K562 (cell line): ENCODE data around the gene WNT3. TPM values are rescaled to one million over a fixed set of nuclear protein-coding genes. Genes with fewer than 3 reads are reported as not detected.

ENCODE experiments used
- ATAC-seq: fragments of 200-7000 bp; cut with Tn5 transposase; 3 replicates; pipeline ENCODE4 v1.9.1; 2020; ENCODE audit warnings: moderate library complexity
- BruUV-seq: library from RNA; stranded (reverse); fragments of 400-500 nt; replicated peaks from 2 replicates; lab custom pipeline; 2021; lab: Mats Ljungman, UMichigan
- CTCF ChIA-PET: fragments of 300-600 bp; formaldehyde crosslinking; extraction: SDS; loops from one replicate; lab custom pipeline; 2021; ENCODE audit warnings: low intra/inter-chr PET ratio; lab: Yijun Ruan, JAX
- POLR2A ChIA-PET: fragments of 300-600, 350-650 bp; sonication (Branson Sonifier 250); formaldehyde crosslinking; extraction: SDS; loops from one replicate; lab custom pipeline; 2021; ENCODE audit warnings: antibody characterized with exemption, inconsistent platforms; lab: Yijun Ruan, JAX
- DNase-seq, 4 experiments: peaks; one replicate each; pipeline versions ENCODE4 v3.0.0 to v3.0.0-alpha.2; 2011 to 2018; ENCODE audit warnings: low spot score in 3 of 4, mixed read lengths in 3 of 4; ENCODE audit errors: extremely low read depth in 1 of 4
- FAIRE-seq: peaks from 2 replicates; lab custom pipeline; 2011; peaks lifted over from hg19 to GRCh38; lab: Jason Lieb, UNC
- H2AFZ ChIP-seq: 2 replicates; pipeline ENCODE4 v1.6.0; 2011; ENCODE audit warnings: low read depth, low read length, control low read depth, inconsistent platforms
- H3K27ac ChIP-seq: fragments of 200-600 bp; 3 replicates; pipeline ENCODE4 v1.8.0; 2011; ENCODE audit warnings: low read depth, mild to moderate bottlenecking, control low read depth, inconsistent platforms, low read length, moderate library complexity, mixed read lengths; ENCODE audit errors: extremely low read depth
- H3K27me3 ChIP-seq, 2 experiments: fragments of 300-600 bp in 1 of 2; 2 replicates in 1 of 2; 3 replicates in 1 of 2; pipeline versions ENCODE4 v1.6.0 to v1.8.0; 2011; ENCODE audit warnings: inconsistent platforms in 2 of 2, low read length in 2 of 2, mild to moderate bottlenecking in 1 of 2, mixed read lengths in 1 of 2, moderate library complexity in 1 of 2; ENCODE audit not compliant: control insufficient read depth in 2 of 2, insufficient read depth in 2 of 2
- H3K36me3 ChIP-seq: fragments of 300-600 bp; 3 replicates; pipeline ENCODE4 v1.8.0; 2011; ENCODE audit warnings: mild to moderate bottlenecking, low read length, inconsistent platforms; ENCODE audit not compliant: control insufficient read depth, insufficient read depth
- H3K4me1 ChIP-seq, 2 experiments: fragments of 200-600 bp in 1 of 2; replicated peaks in 1 of 2; 2 replicates in 1 of 2; 3 replicates in 1 of 2; pipeline versions ENCODE4 v1.5.1 to v1.8.0; 2011; ENCODE audit warnings: inconsistent platforms in 2 of 2, low read length in 2 of 2, mild to moderate bottlenecking in 1 of 2, mixed read lengths in 1 of 2, moderate library complexity in 1 of 2; ENCODE audit not compliant: control insufficient read depth in 2 of 2, insufficient read depth in 2 of 2
- H3K4me2 ChIP-seq: 2 replicates; pipeline ENCODE4 v1.6.1; 2011; ENCODE audit warnings: low read length, control low read depth, inconsistent platforms, mixed read lengths; ENCODE audit not compliant: insufficient read depth
- H3K4me3 ChIP-seq: fragments of 200-600 bp; sonication (generic), shearing (Covaris generic); 2 replicates; pipeline ENCODE4 v1.5.1; 2016; ENCODE audit warnings: control low read depth, inconsistent platforms
- H3K79me2 ChIP-seq: fragments of 200-600 bp; 3 replicates; pipeline ENCODE4 v1.8.0; 2011; ENCODE audit warnings: low read length, inconsistent platforms; ENCODE audit not compliant: control insufficient read depth, insufficient read depth
- H3K9ac ChIP-seq, 2 experiments: 2 replicates each; pipeline versions ENCODE4 v1.6.0 to v1.6.1; 2011; ENCODE audit warnings: low read depth in 2 of 2, low read length in 2 of 2, control low read depth in 1 of 2, inconsistent platforms in 1 of 2, mild to moderate bottlenecking in 1 of 2, mixed read lengths in 1 of 2; ENCODE audit not compliant: insufficient read depth in 1 of 2
- H3K9me1 ChIP-seq: one replicate; pipeline ENCODE4 v1.6.0; 2011; ENCODE audit warnings: inconsistent platforms, mild to moderate bottlenecking, low read length, moderate library complexity; ENCODE audit not compliant: control insufficient read depth, insufficient read depth
- H3K9me3 ChIP-seq: replicated peaks from 2 replicates; pipeline ENCODE4 v1.5.1; 2011; ENCODE audit warnings: low read depth, low read length, inconsistent platforms; ENCODE audit not compliant: control insufficient read depth, insufficient read depth
- H4K20me1 ChIP-seq: replicated peaks from 2 replicates; pipeline ENCODE4 v1.6.1; 2011; ENCODE audit warnings: low read length, inconsistent platforms, mixed read lengths; ENCODE audit not compliant: control insufficient read depth, insufficient read depth
- HDAC3 ChIP-seq: fragments of 450-650 bp; IDR thresholded peaks from 2 replicates; pipeline ENCODE4 v1.6.1; 2018; ENCODE audit warnings: borderline replicate concordance, mild to moderate bottlenecking, moderate library complexity; ENCODE audit not compliant: partially characterized antibody
- HMG20A ChIP-seq: fragments of 450-650 bp; formaldehyde crosslinking; conservative IDR thresholded peaks from 2 replicates; pipeline ENCODE4 v1.4.0; 2020; ENCODE audit warnings: mild to moderate bottlenecking, mixed read lengths
- PML ChIP-seq: IDR thresholded peaks from 2 replicates; pipeline ENCODE4 v1.6.1; 2012; ENCODE audit warnings: low read length, inconsistent platforms
- SP1 ChIP-seq: sonication (generic); formaldehyde crosslinking; IDR thresholded peaks from 2 replicates; pipeline ENCODE4 v1.8.1; 2022; ENCODE audit warnings: mild to moderate bottlenecking, missing genetic modification reagents
- ZNF143 ChIP-seq: sonication (generic); formaldehyde crosslinking; IDR thresholded peaks from 2 replicates; pipeline ENCODE4 v1.9.0; 2022; ENCODE audit warnings: mild to moderate bottlenecking, missing genetic modification reagents
- ZNF212 ChIP-seq: fragments of 450-650 bp; formaldehyde crosslinking; IDR thresholded peaks from 2 replicates; pipeline ENCODE4 v1.4.0; 2020; ENCODE audit warnings: mild to moderate bottlenecking
- ZNF232 ChIP-seq: sonication (generic); formaldehyde crosslinking; IDR thresholded peaks from 2 replicates; pipeline ENCODE4 v1.8.0; 2022; ENCODE audit warnings: mild to moderate bottlenecking, missing genetic modification reagents
- ZNF347 ChIP-seq: fragments of 450-650 bp; formaldehyde crosslinking; IDR thresholded peaks from 2 replicates; pipeline ENCODE4 v1.4.0; 2020; ENCODE audit warnings: low read depth, mild to moderate bottlenecking, moderate library complexity
- WGBS: fragments of 100-300 bp; shearing (Covaris generic); methylation state at CpG from one replicate; pipeline ENCODE4 v1.1.6; 2016; ENCODE audit warnings: low coverage, mixed read lengths; ENCODE audit not compliant: insufficient coverage; ENCODE audit errors: missing lambda C conversion rate; 5-methylcytosine and 5-hydroxymethylcytosine counted together
- in situ Hi-C: fragments of 300-500 bp; cut with MboI; formaldehyde crosslinking; loops from 4 replicates; pipeline ENCODE4 v1.15.0; 2018; ENCODE audit warnings: inconsistent platforms, mixed read lengths
- intact Hi-C: fragments of 100-400 bp; cut with micrococcal nuclease; formaldehyde crosslinking; loops from 2 replicates; pipeline ENCODE4 v1.14.2; 2022
- polyA plus RNA-seq, 8 experiments: library from polyadenylated mRNA; depleted of rRNA in 4 of 8; stranded (reverse) in 5 of 8; unstranded in 3 of 8; fragments of >200 nt; fragmentation: Nextera tagmentation in 2 of 8; fragmentation: Illumina TruSeq in 1 of 8; extraction: Ambion mirVana in 2 of 8; extraction: Trizol in 1 of 8; gene quantifications; 2 replicates each; pipeline versions ENCODE4 v1.2.1 to v1.2.3, GENCODE V29; 2011 to 2014; ENCODE audit warnings: inconsistent platforms in 1 of 8, missing spikeins in 1 of 8
- total RNA-seq, 7 experiments: library from RNA; depleted of rRNA in 6 of 7; stranded (reverse); fragments of >200 nt in 6 of 7; fragmentation: Illumina TruSeq in 2 of 7; extraction: Trizol in 2 of 7; gene quantifications; 2 replicates each; pipeline versions ENCODE4 v1.2.1 to v1.2.3, GENCODE V29; 2011 to 2021; ENCODE audit warnings: low replicate concordance in 1 of 7
- TF ChIP-seq, protein P1 (sequence below): fragments of 250-450 bp; sonication (Bioruptor Pico); IDR thresholded peaks from 2 replicates; pipeline ENCODE4 v1.5.0; 2022; ENCODE audit warnings: mild to moderate bottlenecking
- TF ChIP-seq, protein P2 (sequence below): sonication (generic); formaldehyde crosslinking; IDR thresholded peaks from 2 replicates; pipeline ENCODE4 v1.8.1; 2023; ENCODE audit warnings: mild to moderate bottlenecking, missing genetic modification reagents
- TF ChIP-seq, protein P3 (sequence below): fragments of 450-650 bp; conservative IDR thresholded peaks from 2 replicates; pipeline ENCODE4 v1.6.1; 2016; ENCODE audit warnings: missing genetic modification characterization, low read depth, mild to moderate bottlenecking, control low read depth, missing compliant biosample characterization
- TF ChIP-seq, protein P4 (sequence below): sonication (generic); formaldehyde crosslinking; IDR thresholded peaks from 2 replicates; pipeline ENCODE4 v1.8.1; 2023; ENCODE audit warnings: mild to moderate bottlenecking, missing genetic modification reagents, moderate library complexity

Gene WNT3
- total and polyA plus RNA-seq, 9 of the 15 experiments (the other 6 are each of a cell fraction or from before 2014, with no cell fraction given), result 1.5 to 6.1 (median 3.3) TPM

DNA sequence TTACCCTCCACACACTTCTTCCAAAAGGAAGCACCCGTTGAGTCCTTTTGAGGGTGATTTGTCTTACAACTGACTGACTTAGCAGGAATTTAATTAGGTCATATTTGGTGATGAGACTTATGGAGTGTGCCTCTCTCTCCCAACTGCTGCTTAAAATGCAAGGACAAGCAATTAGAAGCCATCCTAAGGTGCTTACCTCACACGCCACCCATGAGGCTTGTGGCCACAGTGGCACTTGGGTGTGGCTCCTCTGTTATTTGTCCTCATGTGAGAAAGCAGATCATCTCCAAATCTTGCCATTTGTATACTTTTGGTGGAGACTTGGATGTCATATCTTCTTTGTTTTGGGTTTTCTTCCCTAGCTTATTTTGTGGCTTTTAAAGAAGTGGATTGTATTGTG lies 61.6 kb downstream of the WNT3 start (continued):
- TF ChIP-seq SP1 (CRISPR knock-in tag), result no peak
- TF ChIP-seq, protein P1, sequence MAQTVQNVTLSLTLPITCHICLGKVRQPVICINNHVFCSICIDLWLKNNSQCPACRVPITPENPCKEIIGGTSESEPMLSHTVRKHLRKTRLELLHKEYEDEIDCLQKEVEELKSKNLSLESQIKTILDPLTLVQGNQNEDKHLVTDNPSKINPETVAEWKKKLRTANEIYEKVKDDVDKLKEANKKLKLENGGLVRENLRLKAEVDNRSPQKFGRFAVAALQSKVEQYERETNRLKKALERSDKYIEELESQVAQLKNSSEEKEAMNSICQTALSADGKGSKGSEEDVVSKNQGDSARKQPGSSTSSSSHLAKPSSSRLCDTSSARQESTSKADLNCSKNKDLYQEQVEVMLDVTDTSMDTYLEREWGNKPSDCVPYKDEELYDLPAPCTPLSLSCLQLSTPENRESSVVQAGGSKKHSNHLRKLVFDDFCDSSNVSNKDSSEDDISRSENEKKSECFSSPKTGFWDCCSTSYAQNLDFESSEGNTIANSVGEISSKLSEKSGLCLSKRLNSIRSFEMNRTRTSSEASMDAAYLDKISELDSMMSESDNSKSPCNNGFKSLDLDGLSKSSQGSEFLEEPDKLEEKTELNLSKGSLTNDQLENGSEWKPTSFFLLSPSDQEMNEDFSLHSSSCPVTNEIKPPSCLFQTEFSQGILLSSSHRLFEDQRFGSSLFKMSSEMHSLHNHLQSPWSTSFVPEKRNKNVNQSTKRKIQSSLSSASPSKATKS (CRISPR knock-in tag), result no peak
- TF ChIP-seq, protein P2, sequence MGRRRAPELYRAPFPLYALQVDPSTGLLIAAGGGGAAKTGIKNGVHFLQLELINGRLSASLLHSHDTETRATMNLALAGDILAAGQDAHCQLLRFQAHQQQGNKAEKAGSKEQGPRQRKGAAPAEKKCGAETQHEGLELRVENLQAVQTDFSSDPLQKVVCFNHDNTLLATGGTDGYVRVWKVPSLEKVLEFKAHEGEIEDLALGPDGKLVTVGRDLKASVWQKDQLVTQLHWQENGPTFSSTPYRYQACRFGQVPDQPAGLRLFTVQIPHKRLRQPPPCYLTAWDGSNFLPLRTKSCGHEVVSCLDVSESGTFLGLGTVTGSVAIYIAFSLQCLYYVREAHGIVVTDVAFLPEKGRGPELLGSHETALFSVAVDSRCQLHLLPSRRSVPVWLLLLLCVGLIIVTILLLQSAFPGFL (CRISPR knock-in tag), result no peak
- TF ChIP-seq, all 486 proteins: peak for 0

- in situ Hi-C loops (loop anchor here (25.0 kb wide), 1 partner anchor 319 kb away; no protein-coding TSS in a partner anchor), intact Hi-C loops (no loop called here)
- no peaks in the 10 kb centered on the region; a peak in 1 of 5 replicates for H3K4me1 ChIP-seq
- H3K27ac ChIP-seq, result no peak overlapping the region
- no peaks in the 10 kb centered on the region for H4K20me1 ChIP-seq
- H3K4me2 ChIP-seq, result no peak overlapping the region
- H3K9ac ChIP-seq, result no peak overlapping the region
- H3K9me1 ChIP-seq, result no peaks in the 10 kb centered on the region
- H3K27me3 ChIP-seq, result no peaks in the 10 kb centered on the region
- no peak for ATAC-seq
- ChIA-PET CTCF (no interaction called here), POLR2A (interaction anchor here (0.5 to 1.7 kb wide), 3 partner anchors 9 to 16 kb away, joined by 3 to 6 read pairs (median 3); no protein-coding TSS in a partner anchor)
- no peak for FAIRE-seq
- no peaks in the 10 kb centered on the region for H3K9me3 ChIP-seq
- no peak for DNase-seq
- no peak overlapping the region for H3K4me3 ChIP-seq
- no peak overlapping the region for H2AFZ ChIP-seq
- WGBS, result 37% methylated on average over 4 of the region's 4 CpGs
- no TSS peak for BruUV-seq
- peaks cover 55% of the 10 kb centered on the region for H3K36me3 ChIP-seq
- no peaks in the 10 kb centered on the region for H3K79me2 ChIP-seq
- TF ChIP-seq HMG20A (CRISPR knock-in tag), result no peak
- no peak for TF ChIP-seq PML
- no peak for TF ChIP-seq ZNF232 (CRISPR knock-in tag)
- no peak for TF ChIP-seq ZNF212 (CRISPR knock-in tag)
- TF ChIP-seq, protein P3, sequence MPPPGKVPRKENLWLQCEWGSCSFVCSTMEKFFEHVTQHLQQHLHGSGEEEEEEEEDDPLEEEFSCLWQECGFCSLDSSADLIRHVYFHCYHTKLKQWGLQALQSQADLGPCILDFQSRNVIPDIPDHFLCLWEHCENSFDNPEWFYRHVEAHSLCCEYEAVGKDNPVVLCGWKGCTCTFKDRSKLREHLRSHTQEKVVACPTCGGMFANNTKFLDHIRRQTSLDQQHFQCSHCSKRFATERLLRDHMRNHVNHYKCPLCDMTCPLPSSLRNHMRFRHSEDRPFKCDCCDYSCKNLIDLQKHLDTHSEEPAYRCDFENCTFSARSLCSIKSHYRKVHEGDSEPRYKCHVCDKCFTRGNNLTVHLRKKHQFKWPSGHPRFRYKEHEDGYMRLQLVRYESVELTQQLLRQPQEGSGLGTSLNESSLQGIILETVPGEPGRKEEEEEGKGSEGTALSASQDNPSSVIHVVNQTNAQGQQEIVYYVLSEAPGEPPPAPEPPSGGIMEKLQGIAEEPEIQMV (tag), result no peak
- no peak for TF ChIP-seq ZNF347
- TF ChIP-seq, protein P4, sequence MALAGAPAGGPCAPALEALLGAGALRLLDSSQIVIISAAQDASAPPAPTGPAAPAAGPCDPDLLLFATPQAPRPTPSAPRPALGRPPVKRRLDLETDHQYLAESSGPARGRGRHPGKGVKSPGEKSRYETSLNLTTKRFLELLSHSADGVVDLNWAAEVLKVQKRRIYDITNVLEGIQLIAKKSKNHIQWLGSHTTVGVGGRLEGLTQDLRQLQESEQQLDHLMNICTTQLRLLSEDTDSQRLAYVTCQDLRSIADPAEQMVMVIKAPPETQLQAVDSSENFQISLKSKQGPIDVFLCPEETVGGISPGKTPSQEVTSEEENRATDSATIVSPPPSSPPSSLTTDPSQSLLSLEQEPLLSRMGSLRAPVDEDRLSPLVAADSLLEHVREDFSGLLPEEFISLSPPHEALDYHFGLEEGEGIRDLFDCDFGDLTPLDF (CRISPR knock-in tag), result no peak
- TF ChIP-seq HDAC3, result no peak
- no peak for TF ChIP-seq ZNF143
These were observed 62.3 kb downstream of the WNT3 start for GRCh38 chr17:46756081-46756735.
